CD4-positive, alpha-beta T cell (primary cell): ENCODE measurements around the gene ESRP2. TPM values are rescaled to one million over a fixed set of nuclear protein-coding genes. Genes with fewer than 3 reads are reported as not detected.

ENCODE experiments used
- ATAC-seq: fragments of 200-7000 bp; cut with Tn5 transposase; one replicate; pipeline ENCODE4 v1.10.0; 2022; ENCODE audit warnings: mild to moderate bottlenecking; ENCODE audit not compliant: poor library complexity
- CTCF ChIA-PET: fragments of 350-600 bp; sonication (Branson Sonifier 250); formaldehyde crosslinking; loops from one replicate; lab custom pipeline; 2021; ENCODE audit warnings: antibody characterized with exemption, inconsistent platforms; lab: Charles Lee
- POLR2A ChIA-PET: fragments of 350-600 bp; sonication (Branson Sonifier 250); formaldehyde crosslinking; loops from one replicate; lab custom pipeline; 2021; ENCODE audit warnings: antibody characterized with exemption, inconsistent platforms; lab: Charles Lee
- DNase-seq, 14 experiments: peaks; one replicate each; pipeline ENCODE4 v3.0.0-alpha.2; 2013 to 2020; ENCODE audit warnings: mixed read lengths in 2 of 14
- H3K27ac ChIP-seq, 2 donors: one replicate each; pipeline versions ENCODE4 v1.5.1 to v1.7.0; 2013; ENCODE audit warnings: low read length in 2 of 2, low read depth in 1 of 2, mild to moderate bottlenecking in 1 of 2
- H3K27me3 ChIP-seq, 2 experiments: 1 replicate in 1 of 2; 2 replicates in 1 of 2; pipeline versions ENCODE4 v1.6.1 to v1.7.0; 2013; ENCODE audit warnings: low read length in 2 of 2, control low read depth in 1 of 2, mild to moderate bottlenecking in 1 of 2, moderate library complexity in 1 of 2; ENCODE audit not compliant: insufficient read depth in 2 of 2, control insufficient read depth in 1 of 2
- H3K36me3 ChIP-seq: one replicate; pipeline ENCODE4 v1.6.1; 2013; ENCODE audit warnings: low read length, control low read depth; ENCODE audit not compliant: insufficient read depth
- H3K4me1 ChIP-seq: one replicate; pipeline ENCODE4 v1.6.1; 2013; ENCODE audit warnings: low read length, control low read depth; ENCODE audit not compliant: insufficient read depth
- H3K4me3 ChIP-seq: one replicate; pipeline ENCODE4 v1.5.1; 2013; ENCODE audit warnings: mild to moderate bottlenecking, low read length, moderate library complexity
- H3K9me3 ChIP-seq, 2 experiments: 1 replicate in 1 of 2; 2 replicates in 1 of 2; pipeline versions ENCODE4 v1.6.1 to v1.7.0; 2013; ENCODE audit warnings: low read length in 2 of 2, mild to moderate bottlenecking in 2 of 2, control low read depth in 1 of 2, moderate library complexity in 1 of 2; ENCODE audit not compliant: control insufficient read depth in 1 of 2, insufficient read depth in 1 of 2
- H3K27ac Mint-ChIP-seq: one replicate; pipeline ENCODE4 v1.8.0; 2020; ENCODE audit warnings: mixed read lengths
- H3K27me3 Mint-ChIP-seq: one replicate; pipeline ENCODE4 v1.8.0; 2021; ENCODE audit warnings: mixed read lengths
- H3K36me3 Mint-ChIP-seq: one replicate; pipeline ENCODE4 v1.8.0; 2021; ENCODE audit warnings: low read depth, mixed read lengths
- H3K4me1 Mint-ChIP-seq: one replicate; pipeline ENCODE4 v1.8.0; 2021; ENCODE audit warnings: low read depth, mixed read lengths
- H3K4me3 Mint-ChIP-seq: one replicate; pipeline ENCODE4 v1.8.0; 2020; ENCODE audit warnings: mild to moderate bottlenecking, mixed read lengths
- H3K9me3 Mint-ChIP-seq: one replicate; pipeline ENCODE4 v1.8.0; 2020; ENCODE audit warnings: mixed read lengths
- CTCF ChIP-seq: fragments of 200-600 bp; IDR thresholded peaks from one replicate; pipeline ENCODE4 v1.8.0; 2022; ENCODE audit warnings: antibody characterized with exemption, mild to moderate bottlenecking
- intact Hi-C, 2 experiments: fragments of 100-400 bp; cut with DNase I in 1 of 2; cut with micrococcal nuclease in 1 of 2; formaldehyde crosslinking; loops; one replicate each; pipeline versions ENCODE4 v1.15.1 to v1.9.0; 2023 to 2025; cut with DNase I, micrococcal nuclease
- total RNA-seq, 174 experiments: library from RNA in 2 of 174; stranded (reverse) in 2 of 174; gene quantifications; one replicate each; pipeline ENCODE4 v1.2.3 and lab custom pipeline; 2021 to 2026

ESRP2 gene
- total RNA-seq, 2 experiments from 2014 or later = not detected

- Mint-ChIP-seq H3K27ac (peak overlapping the region; percentile 94), H3K9me3 (no peaks in the 10 kb centered on the region), H3K27me3 (no peaks in the 10 kb centered on the region), H3K4me1 (peaks cover 91% of the 10 kb centered on the region), H3K36me3 (peaks cover 75% of the 10 kb centered on the region), H3K4me3 (peak overlapping the region; percentile 77)
- Histone ChIP-seq H3K27ac (peak overlapping the region; percentile 71 to 84), H3K4me1 (peaks cover 91% of the 10 kb centered on the region), H3K36me3 (peaks cover 41% of the 10 kb centered on the region), H3K27me3 (no peaks in the 10 kb centered on the region), H3K9me3 (no peaks in the 10 kb centered on the region), H3K4me3 (no peak overlapping the region)
- DNase-seq = no peak
- ATAC-seq = no peak
- intact Hi-C loops = no loop called here
- ChIA-PET POLR2A (interaction anchor here (1.1 to 12.9 kb wide), 3 partner anchors 16 to 185 kb away, joined by 4 to 271 read pairs (median 7); partner anchors contain the start of genes NFATC3, PRMT7 and SLC7A6OS), CTCF (interaction anchor here (1.3 to 3.9 kb wide), 4 partner anchors 8 to 59 kb away, joined by 4 to 23 read pairs (median 12); no protein-coding TSS in a partner anchor)
- no peak for TF ChIP-seq CTCF
Observed at GRCh38 chr16:68269793-68270192, 33.9 kb upstream of the ESRP2 start.

GRCh38 chr16:68267612-68268405 lies 31.9 kb upstream of the ESRP2 start:
- Histone ChIP-seq H3K27me3 (no peaks in the 10 kb centered on the region), H3K9me3 (no peaks in the 10 kb centered on the region), H3K4me3 (no peak overlapping the region), H3K27ac (peak overlapping the region; percentile 47 to 70), H3K4me1 (peaks cover 84% of the 10 kb centered on the region), H3K36me3 (peaks cover 32% of the 10 kb centered on the region)
- H3K4me1 Mint-ChIP-seq = peaks cover 85% of the 10 kb centered on the region
- no peak for TF ChIP-seq CTCF
- peaks cover 69% of the 10 kb centered on the region for H3K36me3 Mint-ChIP-seq
- intact Hi-C loops = no loop called here
- ChIA-PET CTCF (interaction anchor here (1.5 kb wide), 1 partner anchor 61 kb away, joined by 5 read pairs; no protein-coding TSS in a partner anchor), POLR2A (interaction anchor here (1.5 to 12.9 kb wide), 2 partner anchors 18 to 43 kb away, joined by 3 to 271 read pairs; partner anchors contain the start of genes PRMT7 and SLC7A6OS)
- ATAC-seq = no peak
- peak overlapping the region; percentile 94 for H3K27ac Mint-ChIP-seq
- H3K27me3 Mint-ChIP-seq = no peaks in the 10 kb centered on the region
- DNase-seq = peak in 1 of 14 experiments; percentile 19
- H3K9me3 Mint-ChIP-seq = no peaks in the 10 kb centered on the region
- H3K4me3 Mint-ChIP-seq = peak overlapping the region; percentile 70

- Histone ChIP-seq H3K9me3 (no peaks in the 10 kb centered on the region), H3K36me3 (peaks cover 22% of the 10 kb centered on the region), H3K4me1 (peaks cover 71% of the 10 kb centered on the region), H3K27ac (peak overlapping the region; percentile 93 to 99), H3K4me3 (peak overlapping the region; percentile 74), H3K27me3 (no peaks in the 10 kb centered on the region)
- Mint-ChIP-seq H3K9me3 (no peaks in the 10 kb centered on the region), H3K4me1 (peaks cover 71% of the 10 kb centered on the region), H3K27ac (peak overlapping the region; percentile 94), H3K27me3 (no peaks in the 10 kb centered on the region), H3K36me3 (peaks cover 51% of the 10 kb centered on the region), H3K4me3 (peak overlapping the region; percentile 93)
- TF ChIP-seq CTCF = no peak
- CTCF ChIA-PET = interaction anchor here (5.3 to 5.8 kb wide), 2 partner anchors 25 to 61 kb away, joined by 148 to 278 read pairs; no protein-coding TSS in a partner anchor
- DNase-seq (peak in 10 of 14 experiments; percentile 17 to 85 (median 56)), ATAC-seq (peak; percentile 28)
- intact Hi-C loops = loop anchor here (1.0 to 2.0 kb wide), 4 partner anchors 11 to 23 kb away; no protein-coding TSS in a partner anchor
- POLR2A ChIA-PET = interaction anchor here (0.6 to 5.1 kb wide), 4 partner anchors 10 to 70 kb away, joined by 3 to 151 read pairs (median 60); partner anchors contain the start of genes PRMT7 and SLC7A6OS
Observed at GRCh38 chr16:68265078-68265920, 29.4 kb upstream of the ESRP2 start.
